ENCODE results near the gene FGGY.

Gene FGGY

DNA sequence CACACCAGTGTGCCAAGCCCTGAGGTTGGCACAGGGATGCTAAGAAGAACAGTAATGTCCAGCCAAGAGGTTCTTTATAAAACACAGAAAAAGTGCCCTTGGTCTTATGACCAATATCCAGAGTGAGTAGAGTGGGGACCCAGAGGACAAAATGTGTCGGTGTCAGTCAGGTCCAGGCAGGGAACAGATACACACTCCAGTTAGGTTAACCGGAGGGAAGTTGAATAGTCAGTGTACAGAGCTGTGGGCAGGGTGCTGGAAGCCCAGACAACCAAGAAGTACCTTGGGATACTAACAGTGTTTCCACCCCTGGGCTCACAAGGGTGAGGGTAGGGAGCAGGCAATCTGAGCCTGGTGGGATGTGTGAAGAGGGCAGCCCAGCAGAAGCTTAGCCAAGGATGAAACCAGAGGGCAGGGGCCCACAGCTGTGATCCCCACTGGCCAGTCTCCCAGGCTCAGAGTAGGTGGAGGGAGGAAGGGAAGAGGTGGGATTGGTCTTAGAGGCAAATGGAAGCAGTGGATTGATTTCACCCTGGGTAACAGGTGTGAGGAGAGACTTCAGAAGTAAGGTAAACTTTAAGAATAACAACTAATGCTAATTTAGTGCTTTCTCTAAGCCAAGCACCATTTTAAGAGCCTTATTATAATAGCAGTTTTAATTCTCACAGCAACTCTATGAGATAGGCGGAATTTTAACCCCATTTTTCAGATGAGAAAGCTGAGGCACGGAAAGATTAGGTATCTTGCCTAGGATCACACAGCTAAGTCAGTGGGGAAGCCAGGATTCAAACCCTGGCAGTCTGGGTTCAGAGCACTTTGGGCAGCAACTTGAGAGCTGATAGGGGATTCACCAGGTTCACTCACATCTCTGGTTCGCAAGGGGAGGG lies 374.4 kb downstream of the FGGY start:
- no peak overlapping the region for H3K4me3 ChIP-seq (ENCODE audit: control insufficient read depth, low read depth, low read length)
- DNase-seq (ENCODE audit: low read depth): no peak
- TF ChIP-seq, protein P1, sequence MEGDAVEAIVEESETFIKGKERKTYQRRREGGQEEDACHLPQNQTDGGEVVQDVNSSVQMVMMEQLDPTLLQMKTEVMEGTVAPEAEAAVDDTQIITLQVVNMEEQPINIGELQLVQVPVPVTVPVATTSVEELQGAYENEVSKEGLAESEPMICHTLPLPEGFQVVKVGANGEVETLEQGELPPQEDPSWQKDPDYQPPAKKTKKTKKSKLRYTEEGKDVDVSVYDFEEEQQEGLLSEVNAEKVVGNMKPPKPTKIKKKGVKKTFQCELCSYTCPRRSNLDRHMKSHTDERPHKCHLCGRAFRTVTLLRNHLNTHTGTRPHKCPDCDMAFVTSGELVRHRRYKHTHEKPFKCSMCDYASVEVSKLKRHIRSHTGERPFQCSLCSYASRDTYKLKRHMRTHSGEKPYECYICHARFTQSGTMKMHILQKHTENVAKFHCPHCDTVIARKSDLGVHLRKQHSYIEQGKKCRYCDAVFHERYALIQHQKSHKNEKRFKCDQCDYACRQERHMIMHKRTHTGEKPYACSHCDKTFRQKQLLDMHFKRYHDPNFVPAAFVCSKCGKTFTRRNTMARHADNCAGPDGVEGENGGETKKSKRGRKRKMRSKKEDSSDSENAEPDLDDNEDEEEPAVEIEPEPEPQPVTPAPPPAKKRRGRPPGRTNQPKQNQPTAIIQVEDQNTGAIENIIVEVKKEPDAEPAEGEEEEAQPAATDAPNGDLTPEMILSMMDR (IDR thresholded peaks at IDR 0.05; ENCODE audit: control insufficient read depth, insufficient read depth, low read depth, low read length, missing control alignments): no peak

DNA sequence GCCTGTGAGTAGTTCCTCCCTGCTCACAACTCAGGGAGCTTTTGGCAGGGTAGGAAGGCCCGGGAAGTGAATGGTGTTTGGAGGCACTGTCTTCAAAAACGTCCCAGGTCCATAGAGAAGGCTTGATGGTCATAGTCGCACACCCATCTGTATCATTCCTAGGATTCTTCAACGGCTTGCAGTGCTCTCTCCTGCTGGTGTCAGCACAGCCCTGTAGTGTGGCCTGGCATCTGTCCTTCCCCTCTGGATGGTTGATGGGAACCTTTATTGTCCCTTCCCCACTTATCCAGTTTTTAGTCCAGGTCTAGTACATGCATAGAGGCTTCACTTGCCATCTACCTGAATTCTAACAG lies 375.0 kb downstream of the FGGY start:
- TF ChIP-seq, protein P1 (IDR thresholded peaks at IDR 0.05; ENCODE audit: control insufficient read depth, insufficient read depth, low read depth, low read length, missing control alignments): no peak

DNA sequence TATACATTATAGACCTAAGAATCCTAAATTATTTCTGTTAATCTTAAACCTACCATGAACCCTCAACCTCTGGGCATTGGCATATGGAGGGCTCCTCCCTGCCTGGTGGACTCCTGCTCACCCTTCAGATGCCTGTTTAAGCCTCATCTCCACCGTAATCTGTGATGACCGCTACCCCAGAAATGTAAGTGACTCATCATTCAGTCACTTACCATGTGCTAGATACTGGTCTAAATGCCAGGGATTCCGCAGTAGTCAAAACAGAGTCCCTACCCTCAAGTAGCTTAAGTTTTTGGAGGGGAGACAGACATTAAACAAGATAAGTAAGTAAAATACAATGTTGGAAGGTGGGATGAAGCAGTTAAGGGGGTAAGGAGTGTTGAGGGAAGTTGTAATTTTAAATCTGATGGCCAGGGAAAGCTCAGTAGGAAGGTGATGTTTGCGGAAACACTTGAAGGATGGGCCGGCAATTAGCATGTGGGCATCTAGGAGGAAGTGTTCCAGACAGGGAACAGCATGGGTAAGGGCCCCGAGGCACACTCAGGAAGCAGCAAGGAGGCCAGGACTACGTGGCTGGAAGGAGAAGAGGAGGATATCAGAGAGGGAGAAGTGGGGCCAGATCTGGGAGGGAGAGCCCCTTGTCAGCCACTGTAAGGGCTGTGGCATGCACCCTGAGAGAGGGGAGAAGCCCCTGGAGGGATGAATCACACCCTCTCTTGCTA lies 376.1 kb downstream of the FGGY start:
- DNase-seq (ENCODE audit: low read depth): no peak
- TF ChIP-seq, protein P1 (IDR thresholded peaks at IDR 0.05; ENCODE audit: control insufficient read depth, insufficient read depth, low read depth, low read length, missing control alignments): no peak
- no peak overlapping the region for H3K4me3 ChIP-seq (ENCODE audit: control insufficient read depth, low read depth, low read length)

More for the DNA sequence above, 375.0 kb downstream of the FGGY start:
- H3K4me3 ChIP-seq (ENCODE audit: control insufficient read depth, low read depth, low read length): no peak overlapping the region
- no peak for DNase-seq (ENCODE audit: low read depth)

DNA sequence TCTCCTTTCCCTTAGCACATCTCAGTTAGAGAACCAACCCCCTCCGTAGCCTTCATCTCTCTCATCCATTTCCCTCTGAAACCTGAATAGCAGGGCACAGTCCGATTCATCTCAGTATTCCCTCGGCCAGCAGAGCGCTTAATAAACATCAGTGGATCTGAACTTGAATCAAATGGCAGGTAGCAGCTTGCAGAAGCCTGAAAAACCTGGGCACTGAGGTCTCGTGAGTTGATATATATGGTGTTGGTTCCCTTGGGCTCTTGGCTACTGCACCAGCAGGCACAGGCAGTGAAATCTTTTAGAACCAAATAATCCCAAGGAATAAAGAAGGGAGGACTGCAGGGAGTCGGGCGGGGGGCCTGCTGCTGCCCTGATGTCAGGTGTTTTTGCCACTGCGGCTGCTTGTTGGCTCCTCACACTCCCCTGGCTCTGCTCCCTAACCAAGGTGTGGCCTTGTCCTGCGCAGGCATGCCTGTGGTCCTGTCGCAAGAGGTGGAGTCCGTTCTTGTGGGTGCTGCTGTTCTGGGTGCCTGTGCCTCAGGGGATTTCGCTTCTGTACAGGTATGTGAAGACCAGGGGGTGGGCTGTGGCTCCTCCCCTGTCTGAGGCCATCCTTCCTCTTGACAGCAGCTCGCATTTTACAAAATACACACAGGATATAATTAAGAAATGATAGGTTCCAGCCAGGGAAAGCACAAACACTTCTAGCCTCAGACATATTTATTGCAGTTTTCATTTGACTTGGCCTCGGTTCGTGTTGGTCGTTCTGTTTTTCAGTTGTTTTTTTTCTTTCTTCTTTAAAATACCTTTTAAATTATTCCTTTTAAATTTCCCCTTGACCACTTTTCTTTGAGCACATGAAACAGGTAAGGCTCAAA lies 376.9 kb downstream of the FGGY start:
- no peak overlapping the region for H3K4me3 ChIP-seq (ENCODE audit: control insufficient read depth, low read depth, low read length)
- DNase-seq (ENCODE audit: low read depth): no peak
- TF ChIP-seq, protein P1 (IDR thresholded peaks at IDR 0.05; ENCODE audit: control insufficient read depth, insufficient read depth, low read depth, low read length, missing control alignments): no peak

DNA sequence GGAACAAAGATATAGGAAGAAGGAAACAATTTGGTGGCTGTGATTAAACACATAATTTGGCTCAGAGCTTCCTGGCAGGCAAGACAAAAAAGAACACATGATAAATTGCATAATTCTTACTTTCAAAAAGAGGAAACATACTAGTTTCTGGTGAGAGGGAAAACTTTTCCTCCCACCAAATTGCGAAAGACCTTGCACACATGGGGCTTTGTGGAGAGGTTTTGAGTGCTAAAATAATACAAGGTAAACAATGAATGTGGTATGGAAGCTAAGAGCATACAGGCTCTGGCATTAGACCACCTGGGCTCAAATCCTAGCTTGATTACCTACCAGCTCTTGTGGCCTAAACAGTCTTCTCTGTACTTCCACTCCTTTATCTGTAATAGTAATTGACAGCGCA lies 377.7 kb downstream of the FGGY start:
- TF ChIP-seq, protein P1 (IDR thresholded peaks at IDR 0.05; ENCODE audit: control insufficient read depth, insufficient read depth, low read depth, low read length, missing control alignments): no peak
- no peak for DNase-seq (ENCODE audit: low read depth)
- H3K4me3 ChIP-seq (ENCODE audit: control insufficient read depth, low read depth, low read length): no peak overlapping the region

DNA sequence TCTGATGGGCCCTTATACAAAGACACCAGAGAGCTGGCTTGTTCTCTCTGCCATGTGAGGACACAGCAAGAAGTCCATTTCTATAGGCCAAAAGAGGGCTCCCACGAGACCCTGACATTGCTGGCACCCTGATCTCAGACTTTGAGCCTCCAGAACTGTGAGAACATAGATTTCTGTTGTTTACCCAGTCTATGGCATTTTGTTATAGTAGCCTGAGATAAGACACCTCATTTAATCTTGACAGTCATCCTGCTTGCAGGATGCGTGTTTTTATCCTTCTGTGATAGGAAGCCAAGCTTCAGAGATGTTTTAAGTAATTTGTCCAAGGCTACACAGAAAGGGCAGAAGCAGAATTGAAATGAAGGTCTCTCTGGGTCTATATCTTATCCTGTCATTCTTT lies 379.0 kb downstream of the FGGY start:
- TF ChIP-seq, protein P1 (IDR thresholded peaks at IDR 0.05; ENCODE audit: control insufficient read depth, insufficient read depth, low read depth, low read length, missing control alignments): no peak
- no peak for DNase-seq (ENCODE audit: low read depth)
- H3K4me3 ChIP-seq (ENCODE audit: control insufficient read depth, low read depth, low read length): no peak overlapping the region
